HepG2 (cell line): ENCODE results near the gene NNAT. TPM values are rescaled to one million over a fixed set of nuclear protein-coding genes. Genes with fewer than 3 reads are reported as not detected.

Experiments used
- BCL6 ChIP-seq: IDR thresholded peaks from 2 replicates; pipeline ENCODE4 v1.6.1; 2016; ENCODE audit warnings: missing genetic modification reagents, missing compliant biosample characterization
- CHCHD3 ChIP-seq: sonication (generic); formaldehyde crosslinking; IDR thresholded peaks from 2 replicates; pipeline ENCODE4 v1.8.0; 2022; ENCODE audit warnings: mild to moderate bottlenecking, missing genetic modification reagents, moderate library complexity
- DMAP1 ChIP-seq: IDR thresholded peaks from 2 replicates; pipeline ENCODE4 v1.6.1; 2016
- ETV5 ChIP-seq: IDR thresholded peaks from 2 replicates; pipeline ENCODE4 v1.6.1; 2018; ENCODE audit warnings: missing biosample characterization, missing genetic modification reagents, inconsistent platforms, borderline replicate concordance
- HOXA5 ChIP-seq: sonication (generic); formaldehyde crosslinking; IDR thresholded peaks from 2 replicates; pipeline ENCODE4 v1.4.0; 2020; ENCODE audit warnings: missing genetic modification reagents
- KLF6 ChIP-seq: IDR thresholded peaks from 2 replicates; pipeline ENCODE4 v1.8.0; 2016; ENCODE audit warnings: missing biosample characterization, missing genetic modification reagents
- MEIS2 ChIP-seq: sonication (generic); formaldehyde crosslinking; IDR thresholded peaks from 2 replicates; pipeline ENCODE4 v1.9.0; 2021; ENCODE audit warnings: mild to moderate bottlenecking, missing genetic modification reagents
- NR2C2 ChIP-seq: sonication (generic); formaldehyde crosslinking; IDR thresholded peaks from 2 replicates; pipeline ENCODE4 v1.4.0; 2020; ENCODE audit warnings: missing genetic modification reagents, mild to moderate bottlenecking, moderate library complexity, borderline replicate concordance
- NR2F6 ChIP-seq, 2 experiments: IDR thresholded peaks; 2 replicates each; pipeline ENCODE4 v1.6.1; 2016; ENCODE audit warnings: antibody characterized with exemption in 1 of 2, mild to moderate bottlenecking in 1 of 2
- RXRA ChIP-seq: sonication (generic); formaldehyde crosslinking; IDR thresholded peaks from 2 replicates; pipeline ENCODE4 v1.5.1; 2020; ENCODE audit warnings: missing genetic modification reagents
- SAFB2 ChIP-seq: sonication (generic); formaldehyde crosslinking; IDR thresholded peaks from 2 replicates; pipeline ENCODE4 v1.5.1; 2020; ENCODE audit warnings: missing genetic modification reagents, low read depth, mild to moderate bottlenecking, borderline replicate concordance
- SETDB1 ChIP-seq: sonication (generic); formaldehyde crosslinking; IDR thresholded peaks from 2 replicates; pipeline ENCODE4 v1.5.1; 2020; ENCODE audit warnings: missing genetic modification reagents, mild to moderate bottlenecking, borderline replicate concordance
- SOX13 ChIP-seq, 3 experiments: fragments of 450-650 bp in 1 of 3; sonication (generic) in 1 of 3; formaldehyde crosslinking in 1 of 3; IDR thresholded peaks in 2 of 3; conservative IDR thresholded peaks in 1 of 3; 2 replicates each; pipeline versions ENCODE4 v1.5.0 to v1.6.1; 2016 to 2020; ENCODE audit warnings: antibody characterized with exemption in 1 of 3, mild to moderate bottlenecking in 1 of 3, missing compliant biosample characterization in 1 of 3, missing genetic modification reagents in 1 of 3, moderate library complexity in 1 of 3
- SOX5 ChIP-seq: IDR thresholded peaks from 2 replicates; pipeline ENCODE4 v1.6.1; 2016; ENCODE audit warnings: borderline replicate concordance
- ZNF234 ChIP-seq: sonication (generic); formaldehyde crosslinking; conservative IDR thresholded peaks from 2 replicates; pipeline ENCODE4 v1.5.1; 2020; ENCODE audit warnings: mild to moderate bottlenecking, missing genetic modification reagents
- ZSCAN31 ChIP-seq: sonication (generic); formaldehyde crosslinking; IDR thresholded peaks from 2 replicates; pipeline ENCODE4 v1.5.0; 2020; ENCODE audit warnings: low read depth, mild to moderate bottlenecking, missing genetic modification reagents
- polyA plus RNA-seq, 8 experiments: library from polyadenylated mRNA; depleted of rRNA in 3 of 8; stranded (reverse) in 7 of 8; unstranded in 1 of 8; fragments of >200 nt; fragmentation: Illumina TruSeq in 4 of 8; extraction: Trizol in 4 of 8; gene quantifications; 2 replicates each; pipeline versions ENCODE4 v1.2.1 to v1.2.3, GENCODE V29; 2011 to 2016; ENCODE audit warnings: low read depth in 4 of 8, missing spikeins in 1 of 8, mixed read lengths in 1 of 8; ENCODE audit not compliant: insufficient read depth in 1 of 8
- total RNA-seq, 5 experiments: library from RNA; depleted of rRNA; stranded (reverse); fragments of >200 nt; fragmentation: Illumina TruSeq; extraction: Trizol; gene quantifications; 2 replicates each; pipeline ENCODE4 v1.2.3, GENCODE V29; 2016; ENCODE audit warnings: low read depth in 1 of 5
- TF ChIP-seq, protein P1 (sequence below): sonication (generic); formaldehyde crosslinking; IDR thresholded peaks from 2 replicates; pipeline ENCODE4 v1.9.0; 2021; ENCODE audit warnings: mild to moderate bottlenecking, missing genetic modification reagents
- TF ChIP-seq, protein P2 (sequence below): IDR thresholded peaks from 2 replicates; pipeline ENCODE4 v1.6.1; 2016; ENCODE audit warnings: missing biosample characterization, missing genetic modification reagents, low read depth
- TF ChIP-seq, protein P3 (sequence below): IDR thresholded peaks from 2 replicates; pipeline ENCODE4 v1.4.0; 2020; ENCODE audit warnings: mild to moderate bottlenecking, missing genetic modification reagents

NNAT gene
- total and polyA plus RNA-seq, 2 of the 13 experiments (the other 11 are each of a cell fraction or from before 2014, with no cell fraction given), result not detected

- no peak for TF ChIP-seq NR2C2
- 0 out of 2 replicates have a peak, but pooled peaks have one; percentile 45 for TF ChIP-seq BCL6 (CRISPR knock-in tag)
- no peak for TF ChIP-seq DMAP1
- no peak for TF ChIP-seq SETDB1
- peak; percentile 71 for TF ChIP-seq NR2F6 (IDR thresholded peaks at IDR 0.05)
- peak; percentile 81 for TF ChIP-seq NR2F6 (CRISPR knock-in tag; IDR thresholded peaks at IDR 0.05)
- TF ChIP-seq SAFB2 (CRISPR knock-in tag), result 0 out of 2 replicates have a peak, but pooled peaks have one; percentile 23
- no peak for TF ChIP-seq MEIS2 (CRISPR knock-in tag)
- no peak for TF ChIP-seq ZNF234 (CRISPR knock-in tag)
- peak; percentile 27; the same call in 1 of the 2 replicates for TF ChIP-seq RXRA
- TF ChIP-seq SOX5 (CRISPR knock-in tag), result peak; percentile 87; the same call in 1 of the 2 replicates
- TF ChIP-seq, protein P1, sequence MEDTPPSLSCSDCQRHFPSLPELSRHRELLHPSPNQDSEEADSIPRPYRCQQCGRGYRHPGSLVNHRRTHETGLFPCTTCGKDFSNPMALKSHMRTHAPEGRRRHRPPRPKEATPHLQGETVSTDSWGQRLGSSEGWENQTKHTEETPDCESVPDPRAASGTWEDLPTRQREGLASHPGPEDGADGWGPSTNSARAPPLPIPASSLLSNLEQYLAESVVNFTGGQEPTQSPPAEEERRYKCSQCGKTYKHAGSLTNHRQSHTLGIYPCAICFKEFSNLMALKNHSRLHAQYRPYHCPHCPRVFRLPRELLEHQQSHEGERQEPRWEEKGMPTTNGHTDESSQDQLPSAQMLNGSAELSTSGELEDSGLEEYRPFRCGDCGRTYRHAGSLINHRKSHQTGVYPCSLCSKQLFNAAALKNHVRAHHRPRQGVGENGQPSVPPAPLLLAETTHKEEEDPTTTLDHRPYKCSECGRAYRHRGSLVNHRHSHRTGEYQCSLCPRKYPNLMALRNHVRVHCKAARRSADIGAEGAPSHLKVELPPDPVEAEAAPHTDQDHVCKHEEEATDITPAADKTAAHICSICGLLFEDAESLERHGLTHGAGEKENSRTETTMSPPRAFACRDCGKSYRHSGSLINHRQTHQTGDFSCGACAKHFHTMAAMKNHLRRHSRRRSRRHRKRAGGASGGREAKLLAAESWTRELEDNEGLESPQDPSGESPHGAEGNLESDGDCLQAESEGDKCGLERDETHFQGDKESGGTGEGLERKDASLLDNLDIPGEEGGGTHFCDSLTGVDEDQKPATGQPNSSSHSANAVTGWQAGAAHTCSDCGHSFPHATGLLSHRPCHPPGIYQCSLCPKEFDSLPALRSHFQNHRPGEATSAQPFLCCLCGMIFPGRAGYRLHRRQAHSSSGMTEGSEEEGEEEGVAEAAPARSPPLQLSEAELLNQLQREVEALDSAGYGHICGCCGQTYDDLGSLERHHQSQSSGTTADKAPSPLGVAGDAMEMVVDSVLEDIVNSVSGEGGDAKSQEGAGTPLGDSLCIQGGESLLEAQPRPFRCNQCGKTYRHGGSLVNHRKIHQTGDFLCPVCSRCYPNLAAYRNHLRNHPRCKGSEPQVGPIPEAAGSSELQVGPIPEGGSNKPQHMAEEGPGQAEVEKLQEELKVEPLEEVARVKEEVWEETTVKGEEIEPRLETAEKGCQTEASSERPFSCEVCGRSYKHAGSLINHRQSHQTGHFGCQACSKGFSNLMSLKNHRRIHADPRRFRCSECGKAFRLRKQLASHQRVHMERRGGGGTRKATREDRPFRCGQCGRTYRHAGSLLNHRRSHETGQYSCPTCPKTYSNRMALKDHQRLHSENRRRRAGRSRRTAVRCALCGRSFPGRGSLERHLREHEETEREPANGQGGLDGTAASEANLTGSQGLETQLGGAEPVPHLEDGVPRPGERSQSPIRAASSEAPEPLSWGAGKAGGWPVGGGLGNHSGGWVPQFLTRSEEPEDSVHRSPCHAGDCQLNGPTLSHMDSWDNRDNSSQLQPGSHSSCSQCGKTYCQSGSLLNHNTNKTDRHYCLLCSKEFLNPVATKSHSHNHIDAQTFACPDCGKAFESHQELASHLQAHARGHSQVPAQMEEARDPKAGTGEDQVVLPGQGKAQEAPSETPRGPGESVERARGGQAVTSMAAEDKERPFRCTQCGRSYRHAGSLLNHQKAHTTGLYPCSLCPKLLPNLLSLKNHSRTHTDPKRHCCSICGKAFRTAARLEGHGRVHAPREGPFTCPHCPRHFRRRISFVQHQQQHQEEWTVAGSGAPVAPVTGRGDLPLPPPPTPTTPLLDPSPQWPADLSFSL (CRISPR knock-in tag), result 0 out of 2 replicates have a peak, but pooled peaks have one; percentile 28
- TF ChIP-seq ZSCAN31 (CRISPR knock-in tag), result no peak
- peak; percentile 41; the same call in 1 of the 2 replicates for TF ChIP-seq CHCHD3 (CRISPR knock-in tag)
- no peak for TF ChIP-seq HOXA5 (CRISPR knock-in tag)
- peak; percentile 55; the same call in 1 of the 2 replicates for TF ChIP-seq ETV5 (CRISPR knock-in tag)
- TF ChIP-seq, protein P2, sequence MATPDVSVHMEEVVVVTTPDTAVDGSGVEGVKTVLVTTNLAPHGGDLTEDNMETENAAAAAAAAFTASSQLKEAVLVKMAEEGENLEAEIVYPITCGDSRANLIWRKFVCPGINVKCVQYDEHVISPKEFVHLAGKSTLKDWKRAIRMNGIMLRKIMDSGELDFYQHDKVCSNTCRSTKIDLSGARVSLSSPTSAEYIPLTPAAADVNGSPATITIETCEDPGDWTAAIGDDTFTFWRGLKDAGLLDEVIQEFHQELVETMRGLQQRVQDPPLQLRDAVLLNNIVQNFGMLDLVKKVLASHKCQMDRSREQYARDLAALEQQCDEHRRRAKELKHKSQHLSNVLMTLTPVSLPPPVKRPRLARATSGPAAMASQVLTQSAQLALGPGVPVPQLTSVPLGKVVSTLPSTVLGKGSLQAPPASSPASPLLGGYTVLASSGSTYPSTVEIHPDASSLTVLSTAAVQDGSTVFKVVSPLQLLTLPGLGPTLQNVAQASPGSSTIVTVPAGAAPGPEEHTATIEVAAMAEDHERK (CRISPR knock-in tag), result no peak
- TF ChIP-seq, protein P3, sequence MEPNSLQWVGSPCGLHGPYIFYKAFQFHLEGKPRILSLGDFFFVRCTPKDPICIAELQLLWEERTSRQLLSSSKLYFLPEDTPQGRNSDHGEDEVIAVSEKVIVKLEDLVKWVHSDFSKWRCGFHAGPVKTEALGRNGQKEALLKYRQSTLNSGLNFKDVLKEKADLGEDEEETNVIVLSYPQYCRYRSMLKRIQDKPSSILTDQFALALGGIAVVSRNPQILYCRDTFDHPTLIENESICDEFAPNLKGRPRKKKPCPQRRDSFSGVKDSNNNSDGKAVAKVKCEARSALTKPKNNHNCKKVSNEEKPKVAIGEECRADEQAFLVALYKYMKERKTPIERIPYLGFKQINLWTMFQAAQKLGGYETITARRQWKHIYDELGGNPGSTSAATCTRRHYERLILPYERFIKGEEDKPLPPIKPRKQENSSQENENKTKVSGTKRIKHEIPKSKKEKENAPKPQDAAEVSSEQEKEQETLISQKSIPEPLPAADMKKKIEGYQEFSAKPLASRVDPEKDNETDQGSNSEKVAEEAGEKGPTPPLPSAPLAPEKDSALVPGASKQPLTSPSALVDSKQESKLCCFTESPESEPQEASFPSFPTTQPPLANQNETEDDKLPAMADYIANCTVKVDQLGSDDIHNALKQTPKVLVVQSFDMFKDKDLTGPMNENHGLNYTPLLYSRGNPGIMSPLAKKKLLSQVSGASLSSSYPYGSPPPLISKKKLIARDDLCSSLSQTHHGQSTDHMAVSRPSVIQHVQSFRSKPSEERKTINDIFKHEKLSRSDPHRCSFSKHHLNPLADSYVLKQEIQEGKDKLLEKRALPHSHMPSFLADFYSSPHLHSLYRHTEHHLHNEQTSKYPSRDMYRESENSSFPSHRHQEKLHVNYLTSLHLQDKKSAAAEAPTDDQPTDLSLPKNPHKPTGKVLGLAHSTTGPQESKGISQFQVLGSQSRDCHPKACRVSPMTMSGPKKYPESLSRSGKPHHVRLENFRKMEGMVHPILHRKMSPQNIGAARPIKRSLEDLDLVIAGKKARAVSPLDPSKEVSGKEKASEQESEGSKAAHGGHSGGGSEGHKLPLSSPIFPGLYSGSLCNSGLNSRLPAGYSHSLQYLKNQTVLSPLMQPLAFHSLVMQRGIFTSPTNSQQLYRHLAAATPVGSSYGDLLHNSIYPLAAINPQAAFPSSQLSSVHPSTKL (CRISPR knock-in tag), result peak; percentile 81
- TF ChIP-seq KLF6 (CRISPR knock-in tag), result no peak
- TF ChIP-seq SOX13 (IDR thresholded peaks at IDR 0.05), result no peak
- TF ChIP-seq SOX13 (CRISPR knock-in tag; conservative IDR thresholded peaks at IDR 0.05 in 1 of 2, IDR thresholded peaks at IDR 0.05 in 1 of 2), result peak in 1 of 2 experiments; percentile 81; a peak in 1 of 4 replicates
Observed at GRCh38 chr20:37542281-37542680, 21.2 kb downstream of the NNAT start (continued).
